GM12865 (cell line): ENCODE measurements around the gene CEP104.

Experiments
- DNase-seq: peaks from one replicate; pipeline ENCODE4 v3.0.0; 2010; ENCODE audit warnings: low read depth
- H3K4me3 ChIP-seq: 2 replicates; pipeline ENCODE4 v1.5.1; 2011; ENCODE audit warnings: mild to moderate bottlenecking, low read depth, low read length, control low read depth
- CTCF ChIP-seq: IDR thresholded peaks from 2 replicates; pipeline ENCODE4 v1.5.1; 2011; ENCODE audit warnings: low read length, control low read depth, low read depth, inconsistent platforms; ENCODE audit not compliant: insufficient read depth; ENCODE audit errors: missing control alignments

Gene CEP104

GRCh38 chr1:3828391-3828790 lies 28.6 kb downstream of the CEP104 start:
- no peak for TF ChIP-seq CTCF
- no peak overlapping the region for H3K4me3 ChIP-seq
- DNase-seq = no peak

GRCh38 chr1:3827813-3828307 lies 29.2 kb downstream of the CEP104 start:
- H3K4me3 ChIP-seq = no peak overlapping the region
- TF ChIP-seq CTCF = no peak
- DNase-seq = no peak

DNA sequence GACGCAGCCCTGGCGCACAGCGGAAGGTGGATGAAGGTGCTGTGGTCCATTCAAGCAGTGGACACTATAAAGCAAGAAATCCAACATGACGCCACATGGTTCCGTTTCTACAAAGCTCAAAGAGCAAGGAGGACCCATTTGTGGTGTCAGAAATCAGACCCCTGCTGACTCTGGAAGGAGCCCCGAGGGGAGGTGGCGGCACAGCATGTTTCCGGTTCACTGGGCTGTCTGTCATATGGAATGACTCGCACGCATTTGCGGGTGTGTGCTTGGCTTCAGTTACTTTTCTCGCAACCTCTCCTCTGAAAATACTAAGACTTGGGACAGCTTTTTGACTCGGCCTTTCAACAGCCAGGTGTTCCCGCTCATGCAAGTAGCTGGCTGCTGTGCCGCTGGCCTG lies 31.7 kb downstream of the CEP104 start:
- TF ChIP-seq CTCF = no peak
- DNase-seq = no peak

GRCh38 chr1:3824650-3825049 lies 32.4 kb downstream of the CEP104 start:
- H3K4me3 ChIP-seq = no peak overlapping the region
- DNase-seq = no peak
- no peak for TF ChIP-seq CTCF

More for the DNA sequence above, 31.7 kb downstream of the CEP104 start:
- H3K4me3 ChIP-seq = no peak overlapping the region

GRCh38 chr1:3822421-3822820 lies 34.6 kb downstream of the CEP104 start:
- TF ChIP-seq CTCF = no peak
- no peak for DNase-seq
- H3K4me3 ChIP-seq = no peak overlapping the region

GRCh38 chr1:3821908-3822307 lies 35.1 kb downstream of the CEP104 start:
- no peak overlapping the region for H3K4me3 ChIP-seq
- no peak for TF ChIP-seq CTCF
- no peak for DNase-seq

GRCh38 chr1:3821447-3821846 lies 35.6 kb downstream of the CEP104 start:
- no peak for TF ChIP-seq CTCF
- H3K4me3 ChIP-seq = no peak overlapping the region
- no peak for DNase-seq
